Measurements from ENCODE around the gene CREBBP. TPM values are rescaled to one million over a fixed set of nuclear protein-coding genes. Genes with fewer than 3 reads are reported as not detected.
"Not testable (repeated sequence)": the region's sequence is repeated elsewhere in the genome, so short reads cannot be mapped to it uniquely, and the experiment has no call there.

CREBBP gene
- total RNA-seq, 1 donor from 2014 or later: 53.0 TPM

- Histone ChIP-seq H2AFZ (ENCODE audit: low read depth, low read length) (no peak overlapping the region), H3K27me3 (ENCODE audit: insufficient read depth, low read length) (no peaks in the 10 kb centered on the region), H3K4me3 (ENCODE audit: insufficient read depth, low read depth, low read length) (no peak overlapping the region), H3K9me3 (ENCODE audit: insufficient read depth, low read depth, low read length) (peaks cover 11% of the 10 kb centered on the region), H3K79me2 (ENCODE audit: insufficient read depth, low read length) (no peaks in the 10 kb centered on the region), H3K36me3 (ENCODE audit: insufficient read depth, low read length) (no peaks in the 10 kb centered on the region), H3K9ac (ENCODE audit: low read length) (no peak overlapping the region), H3K4me1 (ENCODE audit: insufficient read depth, low read length) (no peaks in the 10 kb centered on the region), H4K20me1 (ENCODE audit: insufficient read depth, low read length) (no peaks in the 10 kb centered on the region), H3K27ac (ENCODE audit: low read depth, low read length) (no peak overlapping the region), H3K4me2 (ENCODE audit: low read length) (no peak overlapping the region)
- peaks cover 9% of the 10 kb centered on the region for H3K27me3 Mint-ChIP-seq (ENCODE audit: low read depth, unreplicated experiment)
- no peaks in the 10 kb centered on the region for H3K4me1 Mint-ChIP-seq (ENCODE audit: low read depth, unreplicated experiment)
- H3K27ac Mint-ChIP-seq (ENCODE audit: unreplicated experiment): no peak overlapping the region
- peaks cover 21% of the 10 kb centered on the region for H3K9me3 Mint-ChIP-seq (ENCODE audit: unreplicated experiment)
- TF ChIP-seq CTCF (IDR thresholded peaks at IDR 0.05; ENCODE audit: insufficient read depth, low read depth, low read length) (no peak), EZH2 (IDR thresholded peaks at IDR 0.05; ENCODE audit: insufficient read depth, low read length) (no peak)
- FAIRE-seq: no peak
- no peak overlapping the region for H3K4me3 Mint-ChIP-seq (ENCODE audit: unreplicated experiment)
- H3K36me3 Mint-ChIP-seq (ENCODE audit: low read depth, unreplicated experiment): peaks cover 3% of the 10 kb centered on the region
- DNase-seq (ENCODE audit: low read depth): no peak
These were observed 35.1 kb upstream of the CREBBP start for GRCh38 chr16:3915426-3916260.

- Histone ChIP-seq H3K9me3 (ENCODE audit: insufficient read depth, low read depth, low read length) (peaks cover 5% of the 10 kb centered on the region), H3K79me2 (ENCODE audit: insufficient read depth, low read length) (no peaks in the 10 kb centered on the region), H3K4me2 (ENCODE audit: low read length) (no peak overlapping the region), H3K4me3 (ENCODE audit: insufficient read depth, low read depth, low read length) (no peak overlapping the region), H2AFZ (ENCODE audit: low read depth, low read length) (no peak overlapping the region), H3K27ac (ENCODE audit: low read depth, low read length) (no peak overlapping the region), H3K36me3 (ENCODE audit: insufficient read depth, low read length) (no peaks in the 10 kb centered on the region), H3K27me3 (ENCODE audit: insufficient read depth, low read length) (no peaks in the 10 kb centered on the region), H3K4me1 (ENCODE audit: insufficient read depth, low read length) (no peaks in the 10 kb centered on the region), H3K9ac (ENCODE audit: low read length) (no peak overlapping the region), H4K20me1 (ENCODE audit: insufficient read depth, low read length) (no peaks in the 10 kb centered on the region)
- H3K27me3 Mint-ChIP-seq (ENCODE audit: low read depth, unreplicated experiment): peaks cover 9% of the 10 kb centered on the region
- TF ChIP-seq CTCF (IDR thresholded peaks at IDR 0.05; ENCODE audit: insufficient read depth, low read depth, low read length): no peak
- TF ChIP-seq EZH2 (IDR thresholded peaks at IDR 0.05; ENCODE audit: insufficient read depth, low read length): no peak
- H3K9me3 Mint-ChIP-seq (ENCODE audit: unreplicated experiment): peaks cover 9% of the 10 kb centered on the region
- FAIRE-seq: no peak
- no peak for DNase-seq (ENCODE audit: low read depth)
- H3K4me3 Mint-ChIP-seq (ENCODE audit: unreplicated experiment): no peak overlapping the region
- no peaks in the 10 kb centered on the region for H3K36me3 Mint-ChIP-seq (ENCODE audit: low read depth, unreplicated experiment)
- H3K27ac Mint-ChIP-seq (ENCODE audit: unreplicated experiment): no peak overlapping the region
- H3K4me1 Mint-ChIP-seq (ENCODE audit: low read depth, unreplicated experiment): no peaks in the 10 kb centered on the region
These were observed 32.4 kb upstream of the CREBBP start for GRCh38 chr16:3912897-3913296.

GRCh38 chr16:3912373-3912772 lies 31.9 kb upstream of the CREBBP start:
- no peaks in the 10 kb centered on the region for H3K79me2 ChIP-seq (ENCODE audit: insufficient read depth, low read length)
- H3K4me3 ChIP-seq (ENCODE audit: insufficient read depth, low read depth, low read length): no peak overlapping the region
- H3K9me3 ChIP-seq (ENCODE audit: insufficient read depth, low read depth, low read length): peaks cover 4% of the 10 kb centered on the region
- no peak overlapping the region for H3K27ac Mint-ChIP-seq (ENCODE audit: unreplicated experiment)
- no peaks in the 10 kb centered on the region for H3K4me1 Mint-ChIP-seq (ENCODE audit: low read depth, unreplicated experiment)
- H3K9ac ChIP-seq (ENCODE audit: low read length): no peak overlapping the region
- no peaks in the 10 kb centered on the region for H4K20me1 ChIP-seq (ENCODE audit: insufficient read depth, low read length)
- H3K27ac ChIP-seq (ENCODE audit: low read depth, low read length): no peak overlapping the region
- H3K27me3 Mint-ChIP-seq (ENCODE audit: low read depth, unreplicated experiment): peaks cover 9% of the 10 kb centered on the region
- no peak for TF ChIP-seq CTCF (IDR thresholded peaks at IDR 0.05; ENCODE audit: insufficient read depth, low read depth, low read length)
- no peak for TF ChIP-seq EZH2 (IDR thresholded peaks at IDR 0.05; ENCODE audit: insufficient read depth, low read length)
- H3K27me3 ChIP-seq (ENCODE audit: insufficient read depth, low read length): no peaks in the 10 kb centered on the region
- DNase-seq (ENCODE audit: low read depth) (no peak), FAIRE-seq (no peak)
- no peaks in the 10 kb centered on the region for H3K36me3 ChIP-seq (ENCODE audit: insufficient read depth, low read length)
- H3K4me3 Mint-ChIP-seq (ENCODE audit: unreplicated experiment): no peak overlapping the region
- no peaks in the 10 kb centered on the region for H3K4me1 ChIP-seq (ENCODE audit: insufficient read depth, low read length)
- H2AFZ ChIP-seq (ENCODE audit: low read depth, low read length): no peak overlapping the region
- H3K4me2 ChIP-seq (ENCODE audit: low read length): no peak overlapping the region
- H3K36me3 Mint-ChIP-seq (ENCODE audit: low read depth, unreplicated experiment): no peaks in the 10 kb centered on the region
- H3K9me3 Mint-ChIP-seq (ENCODE audit: unreplicated experiment): peaks cover 9% of the 10 kb centered on the region

GRCh38 chr16:3911741-3912140 lies 31.2 kb upstream of the CREBBP start:
- not testable (repeated sequence) for H3K27ac Mint-ChIP-seq (ENCODE audit: unreplicated experiment); H2AFZ ChIP-seq (ENCODE audit: low read depth, low read length); H3K9me3 ChIP-seq (ENCODE audit: insufficient read depth, low read depth, low read length); H3K4me1 Mint-ChIP-seq (ENCODE audit: low read depth, unreplicated experiment); H3K27ac ChIP-seq (ENCODE audit: low read depth, low read length); H3K4me3 Mint-ChIP-seq (ENCODE audit: unreplicated experiment); H3K36me3 Mint-ChIP-seq (ENCODE audit: low read depth, unreplicated experiment); H3K4me2 ChIP-seq (ENCODE audit: low read length); DNase-seq (ENCODE audit: low read depth); H3K9me3 Mint-ChIP-seq (ENCODE audit: unreplicated experiment); H3K79me2 ChIP-seq (ENCODE audit: insufficient read depth, low read length); H3K9ac ChIP-seq (ENCODE audit: low read length); H3K27me3 ChIP-seq (ENCODE audit: insufficient read depth, low read length); H3K4me1 ChIP-seq (ENCODE audit: insufficient read depth, low read length); H4K20me1 ChIP-seq (ENCODE audit: insufficient read depth, low read length); H3K36me3 ChIP-seq (ENCODE audit: insufficient read depth, low read length); H3K27me3 Mint-ChIP-seq (ENCODE audit: low read depth, unreplicated experiment); H3K4me3 ChIP-seq (ENCODE audit: insufficient read depth, low read depth, low read length); FAIRE-seq

Data from astrocyte (in vitro differentiated cells and primary cell).